ENCODE results near the gene NAALAD2. TPM values are rescaled to one million over a fixed set of nuclear protein-coding genes. Genes with fewer than 3 reads are reported as not detected.
"Not testable (repeated sequence)": the region's sequence is repeated elsewhere in the genome, so short reads cannot be mapped to it uniquely, and the experiment has no call there.

Gene NAALAD2
- polyA plus RNA-seq, 3 donors = 0.32 to 5.5 (median 4.0) TPM

- H3K27ac ChIP-seq (ENCODE audit: low read depth, low read length) = no peak overlapping the region
- WGBS, 3 donors = 38 to 84% (median 58%) methylated on average over 2 of the region's 2 CpGs
These were observed 45.5 kb downstream of the NAALAD2 start for GRCh38 chr11:90179923-90180322.

- WGBS, 3 donors = 93 to 95% (median 95%) methylated on average over 3 of the region's 3 CpGs
- H3K27ac ChIP-seq (ENCODE audit: low read depth, low read length) = no peak overlapping the region
These were observed 53.4 kb downstream of the NAALAD2 start for GRCh38 chr11:90187839-90188238.

- H3K27ac ChIP-seq (ENCODE audit: low read depth, low read length) = no peak overlapping the region
- 92 to 97% (median 96%) methylated on average over 2 of the region's 2 CpGs for WGBS, 3 donors
These were observed 54.5 kb downstream of the NAALAD2 start for GRCh38 chr11:90189011-90189410.

- no peak overlapping the region for H3K27ac ChIP-seq (ENCODE audit: low read depth, low read length)
- 87 to 93% (median 90%) methylated on average over 4 of the region's 4 CpGs for WGBS, 3 donors
These were observed 58.6 kb downstream of the NAALAD2 start for GRCh38 chr11:90192869-90193582.

- 71 to 91% (median 83%) methylated on average over 1 of the region's 1 CpG for WGBS, 3 donors
- H3K27ac ChIP-seq (ENCODE audit: low read depth, low read length) = no peak overlapping the region
These were observed 62.9 kb downstream of the NAALAD2 start for GRCh38 chr11:90197377-90197776.

- 56 to 80% (median 61%) methylated on average over 3 of the region's 3 CpGs for WGBS, 3 donors
- no peak overlapping the region for H3K27ac ChIP-seq (ENCODE audit: low read depth, low read length)
These were observed 67.9 kb downstream of the NAALAD2 start for GRCh38 chr11:90202342-90202741.

- WGBS, 3 donors = 92 to 97% (median 93%) methylated on average over 13 of the region's 13 CpGs
- H3K27ac ChIP-seq (ENCODE audit: low read depth, low read length) = no peak overlapping the region
These were observed 69.9 kb downstream of the NAALAD2 start for GRCh38 chr11:90204407-90204806.

GRCh38 chr11:90204832-90205646 lies 70.6 kb downstream of the NAALAD2 start:
- WGBS, 3 donors = 19 to 25% (median 22%) methylated on average over 3 of the region's 3 CpGs
- no peak overlapping the region for H3K27ac ChIP-seq (ENCODE audit: low read depth, low read length)

GRCh38 chr11:90207992-90208391 lies 73.5 kb downstream of the NAALAD2 start:
- WGBS, 3 donors = 90 to 96% (median 91%) methylated on average over 10 of the region's 10 CpGs
- not testable (repeated sequence) for H3K27ac ChIP-seq (ENCODE audit: low read depth, low read length)

GRCh38 chr11:90208857-90209256 lies 74.4 kb downstream of the NAALAD2 start:
- WGBS, 3 donors = 88 to 95% (median 91%) methylated on average over 2 of the region's 2 CpGs
- H3K27ac ChIP-seq (ENCODE audit: low read depth, low read length) = no peak overlapping the region

GRCh38 chr11:90213322-90213721 lies 78.9 kb downstream of the NAALAD2 start:
- H3K27ac ChIP-seq (ENCODE audit: low read depth, low read length) = no peak overlapping the region
- WGBS, 3 donors = 41 to 88% (median 87%) methylated on average over 3 of the region's 3 CpGs

- WGBS, 3 donors = 87 to 92% (median 87%) methylated on average over 5 of the region's 5 CpGs
- no peak overlapping the region for H3K27ac ChIP-seq (ENCODE audit: low read depth, low read length)
These were observed 82.1 kb downstream of the NAALAD2 start for GRCh38 chr11:90216611-90217010.

- H3K27ac ChIP-seq (ENCODE audit: low read depth, low read length) = no peak overlapping the region
- 59 to 86% (median 81%) methylated on average over 2 of the region's 2 CpGs for WGBS, 3 donors
These were observed 84.1 kb downstream of the NAALAD2 start for GRCh38 chr11:90218606-90219005.

GRCh38 chr11:90219438-90219837 lies 85.0 kb downstream of the NAALAD2 start:
- WGBS, 3 donors = 96 to 97% (median 96%) methylated on average over 6 of the region's 6 CpGs

GRCh38 chr11:90220391-90220790 lies 85.9 kb downstream of the NAALAD2 start:
- 86 to 92% (median 88%) methylated on average over 1 of the region's 1 CpG for WGBS, 3 donors
- no peak overlapping the region for H3K27ac ChIP-seq (ENCODE audit: low read depth, low read length)

More at GRCh38 chr11:90219438-90219837, 85.0 kb downstream of the NAALAD2 start:
- H3K27ac ChIP-seq (ENCODE audit: low read depth, low read length) = no peak overlapping the region

GRCh38 chr11:90221803-90222458 lies 87.5 kb downstream of the NAALAD2 start:
- WGBS, 3 donors = 5 to 13% (median 10%) methylated on average over 16 of the region's 16 CpGs
- no peak overlapping the region for H3K27ac ChIP-seq (ENCODE audit: low read depth, low read length)

- WGBS, 3 donors = 0 to 1% (median 0%) methylated on average over 64 to 71 of the region's 71 CpGs
- peak within 1 kb of the TSS; percentile 32 for H3K27ac ChIP-seq (ENCODE audit: low read depth, low read length)
These were observed 88.2 kb downstream of the NAALAD2 start, which contains the start of gene CHORDC1 for GRCh38 chr11:90222459-90223247. TSS of gene CHORDC1 (minus strand) at chr11:90223049. CDS start at chr11:90222954, 95 bp downstream.

- H3K27ac ChIP-seq (ENCODE audit: low read depth, low read length) = no peak overlapping the region
- WGBS, 3 donors = 0 to 1% (median 1%) methylated on average over 12 of the region's 12 CpGs
These were observed 88.8 kb downstream of the NAALAD2 start for GRCh38 chr11:90223248-90223585.

Measured in adipose tissue (tissue), 3 donors.